ENCODE data around the gene WFDC5. TPM values are rescaled to one million over a fixed set of nuclear protein-coding genes. Genes with fewer than 3 reads are reported as not detected.
A peak's percentile ranks its signal among the peaks of the same experiment; 100 is the strongest.
"Not testable (repeated sequence)": the region's sequence is repeated elsewhere in the genome, so short reads cannot be mapped to it uniquely, and the experiment has no call there.

WFDC5 gene
- total RNA-seq, result not detected in 2 replicates

GRCh38 chr20:45114465-45115385 lies at the start of gene WFDC5:
TSS of gene WFDC5 (minus strand) at chr20:45115174. CDS start at chr20:45115083, 91 bp downstream.
- no peak for DNase-seq (ENCODE audit: low read depth in 2 of 2)

DNA sequence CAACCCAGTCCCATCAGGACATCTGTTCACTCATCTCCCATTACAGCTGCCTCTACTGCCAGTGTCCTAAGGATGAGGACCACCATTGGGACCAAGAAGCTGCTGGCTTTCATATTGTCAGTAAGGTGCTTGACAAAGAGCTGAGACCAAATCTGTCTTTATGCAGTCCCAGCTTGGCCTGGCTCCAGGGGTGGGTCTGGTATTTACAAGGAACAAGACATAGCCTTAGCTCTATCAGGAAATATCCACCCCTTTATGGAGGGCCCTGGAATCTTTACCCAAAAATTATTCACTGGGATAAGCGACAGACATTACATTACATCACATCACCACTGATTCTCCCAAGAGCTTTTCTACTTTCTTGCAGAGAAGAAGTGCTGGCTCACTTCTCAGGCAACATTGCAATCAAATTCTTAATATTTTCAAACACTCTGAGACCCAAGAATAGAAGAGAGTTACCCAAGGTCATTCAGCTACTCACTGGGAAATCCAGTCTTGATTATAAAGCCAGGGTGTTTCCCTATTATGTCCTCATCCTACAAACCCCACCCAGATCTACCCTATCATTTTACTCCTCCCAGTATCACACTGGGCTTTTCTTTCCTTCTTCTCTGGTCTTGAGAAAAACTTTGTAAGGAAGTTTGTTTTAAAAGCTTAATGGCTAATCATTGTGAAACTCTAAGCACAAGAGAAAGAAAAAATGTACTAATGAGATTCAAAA lies 48.3 kb upstream of the WFDC5 start:
- no peak for DNase-seq (ENCODE audit: low read depth in 2 of 2)

- peak in 1 of 2 donors; percentile 69 for DNase-seq (ENCODE audit: low read depth in 2 of 2)
Measured at GRCh38 chr20:45157962-45158361, 43.0 kb upstream of the WFDC5 start.

DNA sequence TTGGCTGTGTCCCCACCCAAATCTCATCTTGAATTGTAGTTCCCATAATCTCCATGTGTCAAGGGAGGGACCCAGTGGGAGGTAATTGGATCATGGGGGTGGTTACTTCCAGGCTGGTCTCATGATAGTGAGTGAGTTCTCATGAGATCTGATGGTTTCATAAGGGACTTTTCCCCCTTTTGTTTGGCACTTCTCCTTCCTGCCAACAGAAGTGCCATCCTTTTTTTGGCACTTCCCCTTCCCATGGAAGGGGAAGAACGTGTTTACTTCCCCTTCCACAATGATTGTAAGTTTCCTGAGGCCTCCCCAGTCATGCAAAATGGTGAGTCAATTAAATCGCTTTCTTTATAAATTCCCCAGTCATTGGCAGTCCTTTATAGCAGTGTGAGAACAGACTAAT lies 41.7 kb upstream of the WFDC5 start:
- DNase-seq (ENCODE audit: low read depth in 2 of 2), result no peak

GRCh38 chr20:45154794-45155193 lies 39.8 kb upstream of the WFDC5 start:
- peak in 1 of 2 donors; percentile 18 for DNase-seq (ENCODE audit: low read depth in 2 of 2)

GRCh38 chr20:45154183-45154582 lies 39.2 kb upstream of the WFDC5 start:
- no peak for DNase-seq (ENCODE audit: low read depth in 2 of 2)

- no peak for DNase-seq (ENCODE audit: low read depth in 2 of 2)
Measured at GRCh38 chr20:45153752-45154151, 38.8 kb upstream of the WFDC5 start.

DNA sequence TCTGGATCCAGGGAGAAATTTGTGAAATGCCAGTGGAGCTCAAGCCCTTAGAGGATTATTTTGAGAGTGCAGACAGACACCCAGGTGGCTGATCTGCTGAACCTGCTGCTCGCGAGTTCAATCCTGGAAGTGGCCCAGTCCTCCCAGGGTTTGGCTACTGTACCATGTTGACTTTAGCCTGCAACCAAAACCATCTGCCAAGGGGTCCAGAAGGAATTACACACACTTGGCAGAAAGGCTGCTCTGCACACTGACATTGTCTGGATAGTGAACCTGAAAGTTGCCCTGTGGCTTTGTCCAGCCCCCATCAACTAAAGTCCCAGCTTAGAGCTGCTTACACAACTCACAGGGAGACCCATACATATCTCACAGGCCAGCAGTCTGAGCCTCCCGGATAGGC lies 38.2 kb upstream of the WFDC5 start:
- no peak for DNase-seq (ENCODE audit: low read depth in 2 of 2)

DNA sequence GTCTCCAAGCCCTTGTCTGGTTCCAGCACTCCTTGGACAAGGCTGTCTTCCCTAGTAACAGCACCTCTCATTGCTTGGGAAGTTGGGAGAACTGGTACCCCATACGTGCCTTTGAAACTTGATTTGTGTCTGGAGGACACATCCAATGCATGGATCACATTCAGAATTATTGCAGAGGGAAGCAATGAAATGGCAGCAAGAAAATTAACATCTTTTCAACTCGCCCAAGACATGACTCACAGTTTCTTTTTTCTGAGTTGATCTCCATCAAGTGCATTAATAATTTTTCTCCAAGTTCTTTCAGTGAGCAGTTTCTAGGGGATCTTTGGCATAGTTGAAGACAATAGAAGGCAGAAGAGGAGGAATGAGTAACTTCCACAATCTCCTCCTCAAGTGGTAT lies 37.4 kb upstream of the WFDC5 start:
- no peak for DNase-seq (ENCODE audit: low read depth in 2 of 2)

- no peak for DNase-seq (ENCODE audit: low read depth in 2 of 2)
Measured at GRCh38 chr20:45149062-45149461, 34.1 kb upstream of the WFDC5 start.

- no peak for DNase-seq (ENCODE audit: low read depth in 2 of 2)
Measured at GRCh38 chr20:45140836-45141235, 25.9 kb upstream of the WFDC5 start.

DNA sequence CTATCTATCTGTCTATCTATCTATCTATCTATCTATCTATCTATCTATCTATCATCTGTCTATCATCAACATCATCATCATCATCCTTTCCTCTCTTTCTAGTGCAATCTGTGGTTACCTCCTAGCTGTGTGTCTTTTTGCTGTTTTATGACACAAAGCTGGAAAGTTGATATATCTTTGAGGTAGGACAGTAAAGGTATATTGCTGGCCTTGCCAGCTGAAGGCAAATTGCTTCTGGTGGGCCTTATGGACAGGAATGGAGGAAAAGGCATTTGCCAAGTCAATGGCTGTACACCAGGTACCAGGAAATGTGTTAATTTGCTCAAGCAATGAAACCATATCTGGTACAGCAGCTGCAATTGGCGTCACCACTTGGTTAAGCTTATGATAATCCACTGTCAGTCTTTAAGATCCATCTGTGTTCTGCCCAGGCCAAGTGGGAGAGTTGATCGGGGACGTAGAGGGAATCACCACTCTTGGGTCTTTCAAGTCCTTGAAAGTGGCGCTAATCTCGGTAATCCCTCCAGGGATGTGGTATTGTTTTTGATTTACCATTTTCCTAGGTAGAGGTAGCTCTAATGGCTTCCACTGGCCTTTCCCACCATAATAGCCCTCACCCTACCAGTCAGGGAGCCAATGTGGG lies 24.9 kb upstream of the WFDC5 start:
- not testable (repeated sequence) for DNase-seq (ENCODE audit: low read depth in 2 of 2)

GRCh38 chr20:45138561-45139300 lies 23.8 kb upstream of the WFDC5 start:
- peak; percentile 7 to 11 for DNase-seq (ENCODE audit: low read depth in 2 of 2)

DNA sequence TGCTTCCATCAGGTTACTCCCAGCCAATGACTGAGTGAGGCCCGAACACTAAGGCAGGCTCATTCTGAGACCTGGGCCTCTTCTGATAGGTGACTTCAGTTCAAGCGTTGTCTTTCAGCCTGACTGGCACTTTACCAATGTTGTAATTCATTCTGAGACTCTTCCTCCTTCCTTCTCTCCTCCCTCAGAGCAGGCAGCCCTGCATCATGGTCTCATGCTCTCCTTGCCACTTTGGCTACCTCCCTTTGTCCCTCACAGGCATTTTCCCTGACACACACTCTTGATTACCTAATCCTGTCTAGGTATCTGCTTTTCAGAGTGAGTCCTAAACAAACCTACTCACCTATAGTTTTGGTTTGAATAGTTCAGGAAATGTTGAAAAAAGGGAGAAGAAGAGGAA lies 21.9 kb upstream of the WFDC5 start:
- DNase-seq (ENCODE audit: low read depth in 2 of 2), result no peak

GRCh38 chr20:45128099-45128498 lies 13.1 kb upstream of the WFDC5 start:
- DNase-seq (ENCODE audit: low read depth in 2 of 2), result no peak

GRCh38 chr20:45124365-45124764 lies 9.4 kb upstream of the WFDC5 start, which contains the start of gene WFDC12:
TSS of gene WFDC12 (minus strand) at chr20:45124465. CDS start at chr20:45124447, 18 bp downstream.
- DNase-seq (ENCODE audit: low read depth in 2 of 2), result no peak

DNA sequence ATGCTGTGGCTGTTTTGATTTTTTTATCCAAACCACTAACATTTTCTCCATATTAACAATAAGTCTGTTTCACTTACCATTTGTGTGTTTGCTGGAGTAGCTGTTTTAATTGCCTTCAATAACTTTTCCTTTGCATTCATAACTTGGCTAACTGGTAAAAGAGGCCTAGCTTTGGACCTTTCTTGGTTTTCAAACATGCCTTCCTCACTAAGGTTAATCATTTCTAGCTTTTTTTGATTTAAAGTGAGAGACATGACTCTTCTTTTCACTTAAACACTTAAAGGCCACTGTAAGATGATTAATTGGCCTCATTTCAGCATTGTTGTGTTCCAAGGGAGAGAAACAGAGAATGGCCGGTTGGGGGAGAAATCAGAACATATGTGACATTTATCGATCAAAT lies 6.4 kb upstream of the WFDC5 start:
- no peak for DNase-seq (ENCODE audit: low read depth in 2 of 2)

GRCh38 chr20:45119556-45120266 lies 4.7 kb upstream of the WFDC5 start:
- DNase-seq (ENCODE audit: low read depth in 2 of 2), result no peak

DNA sequence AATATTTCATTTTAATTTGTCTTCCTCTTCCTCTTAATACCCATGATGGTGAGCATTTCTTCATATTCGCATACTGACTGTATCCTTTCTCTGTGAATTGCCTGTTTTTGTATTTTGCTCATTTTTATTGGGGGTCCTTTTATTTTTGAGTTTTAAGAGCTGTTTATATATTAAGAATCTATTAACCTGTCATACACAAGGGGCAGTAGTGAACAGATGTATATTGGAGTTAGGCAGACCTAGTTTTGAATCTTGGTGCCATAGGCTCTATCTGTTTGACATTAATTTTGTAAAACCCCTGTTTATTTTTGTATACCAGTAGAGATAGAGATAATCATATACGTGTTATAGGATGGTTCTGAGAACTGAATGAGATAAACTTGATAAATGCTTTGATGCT lies 3.1 kb upstream of the WFDC5 start:
- no peak for DNase-seq (ENCODE audit: low read depth in 2 of 2)

- peak in 1 of 2 donors; percentile 57 for DNase-seq (ENCODE audit: low read depth in 2 of 2)
Measured at GRCh38 chr20:45117581-45117980, 2.6 kb upstream of the WFDC5 start.

GRCh38 chr20:45115829-45116228 lies 855 bp upstream of the WFDC5 start:
- no peak for DNase-seq (ENCODE audit: low read depth in 2 of 2)
